Neural progenitor cell (in vitro differentiated cells): ENCODE results near the gene DCDC1.

Source experiments
- EZH2phosphoT487 ChIP-seq: fragments of 200-600 bp; sonication (generic); IDR thresholded peaks from 2 replicates; pipeline ENCODE4 v1.6.1; 2017; ENCODE audit warnings: antibody characterized with exemption
- TF ChIP-seq, protein P1 (sequence below): fragments of 200-600 bp; sonication (generic); IDR thresholded peaks from 2 replicates; pipeline ENCODE4 v1.5.1; 2017; ENCODE audit warnings: antibody characterized with exemption, mild to moderate bottlenecking

DNA sequence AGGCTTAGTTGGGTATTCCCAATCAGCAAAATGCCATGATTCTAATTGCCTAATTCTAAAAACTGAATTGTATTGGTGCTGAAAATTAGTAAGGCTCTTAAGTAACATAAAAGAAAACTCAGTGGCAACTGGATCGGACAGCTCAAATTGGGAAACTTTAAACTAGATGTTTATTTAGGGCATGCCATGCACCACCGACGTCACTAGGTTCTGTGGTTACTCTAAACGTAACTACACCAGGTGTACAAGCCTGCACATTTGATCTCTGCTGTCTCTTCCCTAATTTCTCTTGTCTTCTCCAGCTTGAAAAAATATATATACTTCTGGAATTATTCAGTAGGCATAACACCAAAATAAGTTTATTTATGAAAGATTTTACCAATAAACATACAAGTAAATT, 378.2 kb downstream of the DCDC1 start:
- TF ChIP-seq, protein P1, sequence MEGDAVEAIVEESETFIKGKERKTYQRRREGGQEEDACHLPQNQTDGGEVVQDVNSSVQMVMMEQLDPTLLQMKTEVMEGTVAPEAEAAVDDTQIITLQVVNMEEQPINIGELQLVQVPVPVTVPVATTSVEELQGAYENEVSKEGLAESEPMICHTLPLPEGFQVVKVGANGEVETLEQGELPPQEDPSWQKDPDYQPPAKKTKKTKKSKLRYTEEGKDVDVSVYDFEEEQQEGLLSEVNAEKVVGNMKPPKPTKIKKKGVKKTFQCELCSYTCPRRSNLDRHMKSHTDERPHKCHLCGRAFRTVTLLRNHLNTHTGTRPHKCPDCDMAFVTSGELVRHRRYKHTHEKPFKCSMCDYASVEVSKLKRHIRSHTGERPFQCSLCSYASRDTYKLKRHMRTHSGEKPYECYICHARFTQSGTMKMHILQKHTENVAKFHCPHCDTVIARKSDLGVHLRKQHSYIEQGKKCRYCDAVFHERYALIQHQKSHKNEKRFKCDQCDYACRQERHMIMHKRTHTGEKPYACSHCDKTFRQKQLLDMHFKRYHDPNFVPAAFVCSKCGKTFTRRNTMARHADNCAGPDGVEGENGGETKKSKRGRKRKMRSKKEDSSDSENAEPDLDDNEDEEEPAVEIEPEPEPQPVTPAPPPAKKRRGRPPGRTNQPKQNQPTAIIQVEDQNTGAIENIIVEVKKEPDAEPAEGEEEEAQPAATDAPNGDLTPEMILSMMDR: no peak
- TF ChIP-seq EZH2phosphoT487: no peak
